HG02885 (cell line): ENCODE measurements around the gene KCNH1.

Experiments used
- ATAC-seq: cut with Tn5 transposase; IDR thresholded peaks from one replicate; pipeline ENCODE4 v1.9.1; 2021; ENCODE audit warnings: mild to moderate bottlenecking; ENCODE audit not compliant: unreplicated experiment, poor library complexity

KCNH1 gene

DNA sequence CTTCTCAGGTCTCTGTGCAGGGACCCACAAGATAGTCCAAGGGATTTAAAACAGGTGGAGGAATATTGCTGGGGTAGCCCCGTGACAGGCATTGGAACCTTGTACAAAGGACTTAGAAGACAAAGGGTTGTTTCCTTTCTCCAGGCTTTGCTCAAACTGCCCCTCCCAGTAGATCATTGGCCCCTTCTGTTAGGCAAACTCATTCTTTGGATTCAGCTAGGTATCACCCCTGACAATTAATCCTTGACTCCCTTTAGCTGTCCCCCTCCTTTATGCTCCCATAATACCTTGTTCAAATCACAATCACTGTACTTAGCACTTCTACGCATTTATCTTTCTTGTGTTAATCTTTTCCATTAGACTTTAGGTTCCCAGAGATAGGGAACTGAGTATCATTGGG lies 360.5 kb downstream of the KCNH1 start:
- ATAC-seq, result no peak

DNA sequence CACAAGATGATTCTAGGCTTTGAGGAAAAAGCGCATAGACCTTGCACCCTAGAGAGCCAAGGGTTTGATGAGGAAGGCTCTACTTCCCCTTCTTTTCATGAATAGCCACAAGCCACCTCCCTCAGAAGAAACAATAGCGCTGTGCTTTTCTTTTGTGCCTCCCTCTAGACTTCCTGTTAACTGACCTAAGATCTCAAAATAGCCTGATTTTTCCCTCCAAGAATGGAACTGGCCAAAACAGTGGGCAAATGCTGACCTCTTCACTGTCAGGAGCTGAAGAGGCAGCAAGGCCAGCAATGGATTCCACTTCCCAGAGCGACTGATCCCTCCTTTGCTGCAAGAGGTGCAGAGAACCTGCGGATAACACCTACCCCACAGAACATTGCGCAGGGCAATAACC lies 362.8 kb downstream of the KCNH1 start:
- ATAC-seq, result no peak

DNA sequence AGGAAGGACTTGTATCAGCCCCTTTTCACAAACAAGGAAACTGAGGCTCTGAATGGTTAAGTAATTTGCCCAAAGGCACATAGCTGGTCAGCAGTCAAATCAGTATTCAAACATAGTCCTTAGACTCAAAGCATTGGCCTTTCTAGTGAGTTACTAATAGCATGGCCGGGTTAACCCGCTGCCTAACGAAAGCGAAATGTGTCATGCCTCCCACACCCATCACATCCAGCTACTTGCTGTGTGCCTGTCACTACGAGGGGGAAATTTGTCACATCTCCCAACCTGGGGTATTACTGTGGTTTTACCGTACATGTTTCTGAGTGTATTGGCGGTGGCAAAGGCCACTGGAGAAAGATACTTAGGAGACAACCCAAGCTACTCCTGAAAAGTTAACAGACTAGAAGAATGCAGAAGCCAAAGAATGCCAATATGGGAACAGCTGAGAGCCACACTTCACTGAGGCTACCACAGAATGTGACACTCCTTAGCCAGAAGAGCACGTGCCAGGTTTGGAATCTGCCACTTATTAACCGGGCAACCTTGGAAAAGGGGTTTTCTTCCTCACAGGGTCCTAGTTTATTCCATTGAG lies 363.5 kb downstream of the KCNH1 start:
- ATAC-seq, result no peak

DNA sequence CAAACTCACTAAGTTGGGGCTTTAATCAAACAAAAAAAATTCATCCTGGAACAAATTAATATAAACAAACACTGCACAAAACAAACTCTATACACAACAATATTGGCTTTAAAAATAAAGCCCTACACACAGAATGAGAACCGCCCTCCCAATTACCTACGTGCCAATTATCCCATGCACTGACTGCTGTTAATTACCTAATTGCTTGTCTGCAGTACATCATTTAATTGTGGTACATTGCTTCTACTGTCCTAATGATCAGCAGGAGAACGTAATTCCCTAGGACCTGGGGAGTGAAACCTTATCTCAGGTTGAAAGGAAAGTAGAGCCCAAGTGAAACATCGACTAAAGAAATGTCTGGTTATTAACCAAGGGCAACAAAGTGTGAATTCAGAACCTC lies 364.5 kb downstream of the KCNH1 start:
- ATAC-seq, result no peak

DNA sequence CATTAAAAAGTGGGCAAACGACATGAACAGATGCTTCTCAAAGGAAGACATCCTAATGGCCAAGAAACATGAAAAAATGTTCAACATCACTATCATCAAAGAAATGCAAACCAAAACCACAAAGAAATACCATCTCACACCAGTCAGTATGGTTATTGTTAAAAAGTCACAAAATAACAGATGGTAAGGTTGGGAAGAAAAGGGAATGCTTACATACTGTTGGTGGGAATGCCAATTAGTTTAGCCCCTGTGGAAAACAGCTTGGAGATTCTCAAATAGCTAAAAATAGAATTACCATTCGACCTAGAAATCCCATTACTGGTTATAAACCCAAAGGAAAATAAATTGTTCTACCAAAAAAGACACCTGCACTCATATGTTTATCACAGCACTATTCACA lies 369.4 kb downstream of the KCNH1 start:
- no peak for ATAC-seq

DNA sequence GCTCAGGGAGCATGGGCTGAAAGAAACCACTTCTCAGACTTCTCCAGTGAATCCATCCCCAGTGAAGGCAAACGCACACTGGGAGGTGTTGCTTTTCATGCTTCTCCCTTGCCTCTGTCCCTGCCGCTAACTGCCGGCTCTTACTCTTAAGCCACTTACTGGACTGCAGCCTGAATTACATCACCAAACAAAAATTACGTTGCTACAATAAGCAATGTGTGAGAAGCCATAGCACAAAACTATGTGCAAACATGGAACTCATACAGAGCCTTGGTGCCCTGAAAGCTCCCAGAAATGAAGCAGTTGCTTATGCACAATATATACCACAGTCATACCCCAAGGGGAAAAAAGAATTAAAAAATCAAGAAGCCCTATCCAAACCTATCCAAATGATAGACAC lies 375.2 kb downstream of the KCNH1 start:
- ATAC-seq, result no peak

DNA sequence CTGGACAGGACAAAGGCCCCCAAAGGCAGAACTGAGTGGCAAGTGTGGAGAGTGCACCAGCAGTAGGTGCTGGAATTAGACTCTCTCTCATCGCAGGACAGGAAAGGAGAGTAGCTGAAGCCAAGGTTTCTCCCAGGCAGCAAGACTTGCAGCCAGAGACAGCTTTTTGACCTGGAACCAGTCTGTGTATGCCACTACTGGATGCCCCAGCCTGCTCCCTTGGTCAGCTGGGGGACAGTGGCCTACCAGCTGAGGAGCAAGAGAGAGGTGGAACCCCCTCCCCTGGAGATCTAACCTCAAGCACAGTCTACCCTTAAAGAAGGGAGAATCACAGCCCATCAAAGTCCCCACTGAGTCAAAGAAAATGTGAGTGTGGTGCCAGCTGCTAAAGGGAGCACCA lies 375.7 kb downstream of the KCNH1 start:
- no peak for ATAC-seq

DNA sequence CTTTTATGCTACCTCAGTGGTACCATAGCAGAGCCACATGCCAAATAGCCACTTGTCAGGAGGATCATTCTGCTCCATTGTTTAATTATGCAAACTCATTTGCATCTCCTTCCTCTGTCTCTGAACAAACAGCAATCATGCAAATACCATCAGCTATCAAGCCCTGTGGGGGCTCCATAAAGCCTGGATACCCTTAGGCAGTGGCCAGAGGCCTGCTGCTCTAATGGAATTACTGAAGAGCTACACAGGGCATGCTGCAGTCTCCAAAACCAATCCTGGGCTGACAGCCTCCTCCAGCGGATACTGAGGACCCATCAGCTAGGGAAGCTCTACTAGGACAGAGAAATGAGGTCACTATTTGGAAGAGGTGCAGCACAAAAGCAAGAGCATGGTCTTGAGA lies 376.3 kb downstream of the KCNH1 start:
- no peak for ATAC-seq

DNA sequence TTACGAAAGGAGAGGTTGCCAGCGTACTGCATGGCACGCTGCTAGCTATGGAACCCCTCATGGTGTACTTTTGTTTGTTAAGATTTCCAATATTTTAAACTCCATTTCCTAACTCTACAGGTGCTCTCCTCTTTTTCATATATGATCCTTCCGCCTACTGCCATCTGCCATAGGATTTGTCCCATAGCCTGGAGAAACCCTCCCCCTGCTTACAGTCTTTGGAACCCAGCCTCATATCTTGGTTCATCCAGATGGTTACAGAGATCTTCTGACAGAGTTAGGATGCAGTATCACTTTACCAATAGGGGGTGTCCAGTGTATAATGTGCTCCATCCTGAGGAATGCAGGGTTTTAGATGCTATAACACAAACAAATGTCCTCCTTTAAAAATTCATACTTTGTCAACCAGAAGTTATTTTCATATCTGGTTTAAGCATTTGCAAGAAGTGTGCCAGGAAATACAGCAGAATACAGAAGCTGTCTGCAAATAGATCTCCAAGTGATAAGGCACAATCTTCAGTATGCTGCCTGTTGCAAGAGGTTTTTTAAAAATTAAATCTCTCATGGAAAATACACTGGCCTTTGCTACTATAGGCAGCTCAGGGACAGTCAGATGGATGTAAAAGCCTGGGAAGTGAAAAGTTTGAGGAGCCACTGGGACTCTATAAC lies 377.8 kb downstream of the KCNH1 start:
- ATAC-seq, result no peak

DNA sequence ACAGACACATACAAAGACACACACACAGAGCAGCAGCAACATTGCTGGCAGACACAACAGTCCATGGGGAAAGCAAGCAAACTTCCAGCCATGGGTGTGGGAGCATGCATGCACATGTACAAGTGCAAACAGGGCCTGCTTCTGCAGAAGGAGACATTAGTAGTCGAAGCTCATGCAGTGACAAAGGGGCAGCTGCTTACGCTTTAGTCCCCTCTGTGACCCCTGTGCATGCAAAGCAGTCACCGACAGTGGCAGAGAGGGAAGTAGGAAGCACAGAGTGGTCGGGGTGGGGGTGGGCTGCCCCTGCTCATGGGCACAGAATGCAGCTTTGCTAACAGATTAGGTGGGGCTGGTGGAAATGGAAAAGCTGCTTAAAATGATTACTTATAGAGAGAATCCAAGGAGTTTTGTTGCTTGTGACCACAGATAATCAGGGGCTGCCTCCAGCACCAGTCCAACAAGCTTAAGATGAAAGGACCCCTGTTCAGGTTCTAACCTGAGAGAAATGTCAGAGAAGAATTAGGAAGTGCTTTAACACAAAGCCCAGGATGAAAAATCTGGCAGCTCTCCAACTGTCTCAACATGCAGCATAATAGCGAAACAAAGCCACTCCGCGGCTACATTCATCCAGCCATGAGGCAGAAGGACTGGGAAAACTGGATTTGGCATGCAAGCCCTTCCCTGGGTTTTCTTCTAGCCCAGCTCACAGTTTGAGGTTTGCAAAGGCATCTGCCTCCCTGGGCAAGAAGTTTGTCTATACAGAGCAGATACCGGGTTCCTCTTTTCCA lies 378.9 kb downstream of the KCNH1 start:
- no peak for ATAC-seq

DNA sequence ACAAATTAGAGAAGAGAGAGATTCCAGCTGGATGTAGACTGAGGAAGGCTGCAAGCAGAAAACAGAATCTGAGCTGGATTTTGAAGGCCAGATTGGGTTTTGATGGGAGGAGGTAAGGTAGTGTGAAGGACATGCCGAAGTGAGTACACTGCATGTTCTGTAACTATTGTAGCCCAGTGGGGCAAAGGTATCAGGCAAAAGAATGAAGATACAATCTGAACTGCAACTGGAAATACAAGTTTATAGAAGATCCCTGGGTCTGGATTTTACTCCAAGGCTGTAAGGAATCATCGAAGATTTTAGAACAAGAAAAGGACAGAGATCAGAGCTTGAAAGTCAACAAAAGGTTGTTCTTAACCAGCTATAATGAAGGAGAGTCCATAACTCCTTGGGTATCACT lies 382.0 kb downstream of the KCNH1 start:
- ATAC-seq, result no peak

DNA sequence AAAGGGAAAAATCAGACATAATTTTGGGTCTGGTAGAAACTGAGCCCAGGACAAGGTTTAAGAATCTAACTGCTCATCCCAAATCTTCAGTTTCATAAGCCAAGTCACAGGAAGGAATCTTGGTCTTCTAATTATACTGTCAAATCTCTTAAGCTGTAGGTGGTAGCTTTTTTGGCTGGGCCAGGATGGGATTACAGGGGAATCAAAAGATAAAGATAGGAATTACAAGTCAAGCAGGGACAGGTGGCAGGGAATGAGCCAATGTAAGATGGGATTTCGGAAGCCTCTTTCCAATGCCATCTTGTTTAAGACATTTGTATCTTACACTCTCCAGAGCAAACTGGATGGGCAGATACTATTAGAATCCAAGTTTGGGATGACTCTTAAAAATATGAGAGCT lies 383.5 kb downstream of the KCNH1 start:
- no peak for ATAC-seq

DNA sequence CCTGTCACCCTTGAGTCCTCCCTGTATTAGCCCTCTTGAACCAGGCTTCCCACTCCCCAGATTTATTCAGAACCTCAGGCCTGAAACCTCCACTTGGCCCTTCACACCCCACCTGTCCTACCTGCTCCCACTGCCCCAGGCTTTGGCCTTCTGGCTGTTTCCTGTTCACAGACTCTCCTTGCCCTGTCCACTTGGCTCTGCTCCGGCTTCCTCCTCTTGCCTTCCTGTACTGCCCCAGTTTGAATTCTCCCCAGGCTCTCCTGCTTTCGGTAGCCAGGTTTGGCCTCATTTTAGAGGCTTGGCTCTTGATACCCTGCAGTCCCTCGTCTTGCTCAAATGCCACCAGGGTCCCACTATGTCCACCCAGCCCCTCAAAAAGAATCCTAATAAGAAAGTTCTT lies 385.2 kb downstream of the KCNH1 start:
- no peak for ATAC-seq

DNA sequence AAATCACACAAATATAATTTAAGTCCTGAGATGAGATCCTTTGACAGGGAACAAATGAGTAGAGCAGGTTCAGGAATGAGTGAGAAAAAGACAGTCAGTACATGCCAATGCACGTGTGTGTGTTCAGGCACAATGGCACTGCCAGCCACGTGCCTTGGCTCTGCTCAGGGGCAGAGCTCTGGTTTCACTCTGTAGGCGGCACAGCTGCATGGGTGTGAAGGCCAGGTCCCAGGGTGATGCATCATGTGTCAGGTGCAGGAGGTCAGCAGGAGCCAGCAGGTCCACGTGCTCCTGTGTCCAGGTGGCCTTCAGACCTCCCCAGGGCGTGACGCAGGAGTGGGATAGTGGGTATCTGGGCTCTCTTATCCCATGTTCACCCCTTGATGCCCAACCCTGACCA lies 386.1 kb downstream of the KCNH1 start:
- ATAC-seq, result no peak

DNA sequence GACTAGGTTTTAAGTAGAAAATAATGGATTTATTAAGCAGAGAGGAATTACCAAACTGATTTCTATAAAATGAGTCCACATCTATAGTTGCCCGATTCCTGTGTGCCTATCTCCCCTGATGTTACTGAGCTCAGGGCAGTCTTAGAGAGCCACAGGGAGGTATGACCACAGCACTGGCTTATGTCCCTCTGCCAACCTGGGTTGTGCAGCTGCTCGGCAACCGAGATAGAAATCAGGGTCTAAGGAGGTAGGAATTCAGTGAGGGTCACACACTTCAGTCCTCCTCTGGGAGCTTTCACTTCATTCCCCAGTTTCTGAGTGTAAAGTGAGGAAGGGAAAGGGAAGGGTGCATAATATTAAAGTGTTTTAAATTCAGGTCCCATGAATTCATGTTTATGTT lies 386.8 kb downstream of the KCNH1 start:
- no peak for ATAC-seq

DNA sequence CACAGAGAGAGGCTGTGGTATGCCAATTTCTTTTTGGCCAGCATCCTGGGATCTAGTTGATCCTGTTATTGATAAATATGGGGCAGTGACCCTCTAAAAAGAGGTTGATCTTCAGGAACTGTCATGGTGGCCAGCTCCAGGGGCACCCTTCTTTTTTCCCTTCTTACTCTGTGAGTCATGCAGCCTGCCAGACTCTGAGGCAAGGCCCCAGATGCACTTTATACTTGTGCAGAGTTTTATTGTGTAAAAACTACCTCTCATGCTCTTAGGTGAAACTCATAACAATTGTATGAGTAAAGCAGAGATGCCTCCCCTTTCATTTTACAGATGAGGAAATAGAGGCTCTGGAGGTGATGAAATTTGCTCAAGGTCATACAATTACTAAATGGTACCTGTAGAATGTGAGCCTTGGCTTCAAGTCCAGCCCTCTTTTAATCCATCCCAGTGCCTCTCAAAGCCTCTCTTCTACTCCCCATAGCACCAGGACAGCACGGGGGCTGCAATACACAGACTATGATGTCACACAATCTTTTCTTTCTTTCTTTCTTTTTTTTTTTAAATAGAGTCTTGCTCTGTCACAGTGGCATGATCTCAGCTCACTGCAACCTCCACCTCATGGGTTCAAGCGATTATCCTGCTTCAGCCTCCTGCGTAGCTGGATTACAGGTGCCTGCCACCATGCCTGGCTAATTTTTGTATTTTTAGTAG lies 387.8 kb downstream of the KCNH1 start:
- no peak for ATAC-seq

DNA sequence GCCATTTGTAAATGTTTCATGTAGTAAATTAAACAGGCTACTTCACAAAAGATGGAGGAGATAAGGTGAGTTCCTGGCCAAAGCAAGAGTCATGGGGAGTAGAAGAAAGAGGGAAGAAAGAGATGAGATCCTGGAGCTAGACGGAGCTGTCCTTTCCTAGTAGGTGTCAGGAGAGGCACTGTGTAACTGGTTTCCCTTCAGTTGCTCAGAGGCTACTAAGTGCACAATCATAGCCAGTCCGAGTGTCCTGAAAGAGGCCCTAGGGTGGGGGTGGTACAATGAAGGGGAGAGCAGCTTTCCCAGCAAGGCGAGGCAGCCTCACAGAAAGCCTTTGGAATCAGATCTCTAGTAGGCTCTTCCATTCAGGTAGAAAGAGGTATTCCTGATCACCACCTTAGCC lies 390.9 kb downstream of the KCNH1 start:
- ATAC-seq, result no peak

DNA sequence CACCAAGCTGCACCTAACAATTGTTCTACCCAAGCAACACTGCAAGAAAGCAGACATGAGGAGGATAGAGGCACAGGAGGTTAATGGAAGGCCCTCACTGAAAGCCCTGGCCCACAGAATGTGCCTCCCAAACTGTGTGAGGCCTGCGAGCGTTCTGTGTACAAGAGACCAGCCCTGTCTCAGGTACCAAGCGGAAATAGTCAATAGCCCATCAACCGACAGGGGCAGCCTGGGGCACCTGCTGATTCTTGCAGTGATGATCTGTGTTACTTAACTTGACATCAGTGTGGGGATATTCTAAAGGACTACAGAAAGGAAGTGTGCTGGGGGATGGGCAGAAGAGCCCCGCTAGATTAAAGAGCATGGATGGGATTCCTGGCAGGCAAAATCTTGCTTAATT lies 392.4 kb downstream of the KCNH1 start:
- no peak for ATAC-seq

DNA sequence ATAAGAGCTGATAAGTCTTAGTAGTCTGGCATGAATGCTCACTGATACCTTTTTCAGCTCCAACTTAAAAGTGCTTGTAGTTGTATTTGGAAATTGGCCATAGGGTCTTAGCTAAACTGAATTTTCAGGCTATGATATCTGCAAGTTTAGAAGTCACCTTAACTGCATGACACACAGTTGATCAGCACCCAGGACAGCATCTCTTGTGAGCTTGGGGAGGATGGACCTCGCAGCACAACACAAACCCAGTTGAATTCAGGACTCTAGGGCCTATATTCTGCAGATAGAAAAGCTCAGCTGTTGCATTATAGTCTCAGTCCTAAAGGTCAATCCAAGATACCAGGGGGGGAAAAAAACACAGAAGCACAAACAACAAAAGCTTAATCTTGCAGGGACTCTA lies 394.3 kb downstream of the KCNH1 start:
- ATAC-seq, result no peak

DNA sequence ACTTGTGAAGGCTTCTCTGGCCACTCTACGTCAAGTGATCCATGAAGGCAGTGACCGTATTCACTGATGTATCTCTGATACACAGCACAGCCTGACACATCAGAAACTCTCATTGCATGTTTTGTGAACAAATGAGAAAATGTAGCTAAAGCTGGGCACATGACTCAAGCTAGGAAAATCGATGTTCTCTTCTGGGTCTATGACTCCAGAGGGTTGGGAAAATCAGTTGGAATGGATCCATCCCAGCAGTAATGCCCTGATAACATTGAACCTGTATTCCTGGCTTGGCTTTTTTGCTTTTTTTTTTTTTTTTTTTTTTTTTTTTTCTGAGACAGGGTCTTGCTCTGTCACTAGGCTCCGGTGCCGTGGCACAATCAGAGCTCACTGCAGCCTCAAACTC lies 395.7 kb downstream of the KCNH1 start:
- no peak for ATAC-seq

DNA sequence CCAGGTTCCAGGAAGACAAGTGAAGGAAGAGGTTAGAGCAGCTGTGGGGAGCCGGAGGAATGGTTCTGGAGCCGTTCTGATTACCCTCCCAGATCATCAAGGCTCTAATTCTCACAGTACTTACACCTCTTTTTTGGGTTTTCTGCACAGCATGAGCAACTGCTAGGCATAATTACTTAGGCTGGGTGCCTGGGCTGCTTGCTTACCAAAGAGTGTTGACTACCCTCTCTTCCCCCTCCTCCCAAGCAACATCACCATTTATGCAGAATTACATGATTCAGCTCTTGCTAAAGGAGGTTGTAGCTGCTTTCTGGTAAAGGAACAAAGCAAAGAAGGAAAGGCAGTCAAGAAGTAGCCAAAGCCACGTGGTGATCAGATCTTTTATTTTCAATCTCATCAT lies 397.2 kb downstream of the KCNH1 start:
- no peak for ATAC-seq
